Naive B cell (primary cell): Measurements from ENCODE around the gene VAPB. TPM values are rescaled to one million over a fixed set of nuclear protein-coding genes. Genes with fewer than 3 reads are reported as not detected.

Source experiments
- ATAC-seq, 2 donors: fragments of 150-1000 bp; cut with Tn5 transposase; 2 replicates each; pipeline ENCODE4 v1.10.0; 2021; ENCODE audit warnings: low read depth in 2 of 2, mild to moderate bottlenecking in 2 of 2, moderate library complexity in 2 of 2
- DNase-seq: peaks from one replicate; pipeline ENCODE4 v3.0.0; 2022
- H3K27ac Mint-ChIP-seq, 6 donors: one replicate each; pipeline ENCODE4 v1.8.0; 2020 to 2022; ENCODE audit warnings: mild to moderate bottlenecking in 6 of 6, mixed read lengths in 6 of 6, moderate library complexity in 5 of 6, inconsistent platforms in 2 of 6
- H3K27me3 Mint-ChIP-seq, 3 donors: one replicate each; pipeline ENCODE4 v1.8.0; 2021 to 2022; ENCODE audit warnings: mixed read lengths in 3 of 3, mild to moderate bottlenecking in 1 of 3
- H3K36me3 Mint-ChIP-seq, 2 donors: one replicate each; pipeline ENCODE4 v1.8.0; 2020 to 2022; ENCODE audit warnings: mixed read lengths in 2 of 2, inconsistent platforms in 1 of 2, mild to moderate bottlenecking in 1 of 2
- H3K4me1 Mint-ChIP-seq, 3 donors: one replicate each; pipeline ENCODE4 v1.8.0; 2020 to 2022; ENCODE audit warnings: mixed read lengths in 3 of 3, inconsistent platforms in 1 of 3, mild to moderate bottlenecking in 1 of 3, moderate library complexity in 1 of 3
- H3K4me3 Mint-ChIP-seq, 8 donors: one replicate each; pipeline ENCODE4 v1.8.0; 2020 to 2022; ENCODE audit warnings: mild to moderate bottlenecking in 8 of 8, mixed read lengths in 8 of 8, moderate library complexity in 8 of 8, inconsistent platforms in 2 of 8
- H3K9me3 Mint-ChIP-seq, 7 donors: one replicate each; pipeline ENCODE4 v1.8.0; 2020 to 2022; ENCODE audit warnings: mixed read lengths in 7 of 7, mild to moderate bottlenecking in 5 of 7, inconsistent platforms in 2 of 7, moderate library complexity in 1 of 7
- polyA plus RNA-seq, 6 donors: library from polyadenylated mRNA; unstranded; fragments of 300-500 nt; fragmentation: Illumina TruSeq; gene quantifications; one replicate each; pipeline ENCODE4 v1.2.3, GENCODE V29; 2021; ENCODE audit warnings: low read depth in 6 of 6

VAPB gene
- polyA plus RNA-seq, 6 donors from 2014 or later, result 18.1 to 30.7 (median 21.3) TPM

- Mint-ChIP-seq H3K4me1 (peaks cover 36 to 53% (median 53%) of the 10 kb centered on the region in 3 donors), H3K27ac (peak overlapping the region in 3 of 6 donors; percentile 49 to 76 (median 68)), H3K27me3 (no peaks in the 10 kb centered on the region), H3K36me3 (peaks cover 9 to 17% of the 10 kb centered on the region in 2 donors), H3K4me3 (no peak overlapping the region), H3K9me3 (no peaks in the 10 kb centered on the region)
- no peak for ATAC-seq
- no peak for DNase-seq
Measured at GRCh38 chr20:58435237-58435636, 46.2 kb downstream of the VAPB start.

- no peak for DNase-seq
- Mint-ChIP-seq H3K4me1 (peaks cover 31 to 48% (median 47%) of the 10 kb centered on the region in 3 donors), H3K27ac (peak overlapping the region in 2 of 6 donors; percentile 34 to 37), H3K4me3 (no peak overlapping the region), H3K27me3 (no peaks in the 10 kb centered on the region), H3K36me3 (peaks cover 9 to 22% of the 10 kb centered on the region in 2 donors), H3K9me3 (no peaks in the 10 kb centered on the region)
- no peak for ATAC-seq
Measured at GRCh38 chr20:58436868-58437645, 48.0 kb downstream of the VAPB start.

GRCh38 chr20:58438970-58439808 is 50.2 kb downstream of the VAPB start:
- Mint-ChIP-seq H3K4me1 (peaks cover 27 to 41% (median 30%) of the 10 kb centered on the region in 3 donors), H3K27me3 (no peaks in the 10 kb centered on the region), H3K36me3 (peaks cover 16 to 27% of the 10 kb centered on the region in 2 donors), H3K27ac (peak overlapping the region in 5 of 6 donors; percentile 27 to 66 (median 57)), H3K9me3 (no peaks in the 10 kb centered on the region), H3K4me3 (no peak overlapping the region)
- DNase-seq (no peak), ATAC-seq (no peak)

GRCh38 chr20:58440021-58440767 is 51.2 kb downstream of the VAPB start:
- H3K4me3 Mint-ChIP-seq, result no peak overlapping the region
- H3K27me3 Mint-ChIP-seq, result no peaks in the 10 kb centered on the region
- ATAC-seq, result no peak
- no peak for DNase-seq
- H3K4me1 Mint-ChIP-seq, result peaks cover 26 to 35% (median 27%) of the 10 kb centered on the region in 3 donors
- peak overlapping the region in 1 of 6 donors; percentile 59 for H3K27ac Mint-ChIP-seq
- H3K36me3 Mint-ChIP-seq, result peaks cover 16 to 34% of the 10 kb centered on the region in 2 donors
- no peaks in the 10 kb centered on the region for H3K9me3 Mint-ChIP-seq

GRCh38 chr20:58441723-58442122 is 52.7 kb downstream of the VAPB start:
- DNase-seq (no peak), ATAC-seq (no peak)
- Mint-ChIP-seq H3K4me1 (peaks cover 17 to 29% (median 27%) of the 10 kb centered on the region in 3 donors), H3K4me3 (no peak overlapping the region), H3K9me3 (no peaks in the 10 kb centered on the region), H3K36me3 (peaks cover 16 to 27% of the 10 kb centered on the region in 2 donors), H3K27me3 (no peaks in the 10 kb centered on the region), H3K27ac (peak overlapping the region in 1 of 6 donors; percentile 71)

- Mint-ChIP-seq H3K9me3 (no peaks in the 10 kb centered on the region), H3K27ac (peak overlapping the region in 3 of 6 donors; percentile 38 to 79 (median 42)), H3K4me1 (peaks cover 5 to 10% (median 8%) of the 10 kb centered on the region in 3 donors), H3K36me3 (peaks cover 8 to 17% of the 10 kb centered on the region in 2 donors), H3K4me3 (no peak overlapping the region), H3K27me3 (no peaks in the 10 kb centered on the region)
- ATAC-seq (no peak), DNase-seq (no peak)
Measured at GRCh38 chr20:58444746-58445255, 55.8 kb downstream of the VAPB start.

- Mint-ChIP-seq H3K27me3 (no peaks in the 10 kb centered on the region), H3K27ac (peak overlapping the region in 2 of 6 donors; percentile 62 to 80), H3K4me1 (peaks cover 5 to 6% (median 5%) of the 10 kb centered on the region in 3 donors), H3K4me3 (no peak overlapping the region), H3K36me3 (peaks cover 8 to 12% of the 10 kb centered on the region in 2 donors), H3K9me3 (no peaks in the 10 kb centered on the region)
- DNase-seq (no peak), ATAC-seq (no peak)
Measured at GRCh38 chr20:58446264-58446959, 57.4 kb downstream of the VAPB start.

GRCh38 chr20:58446960-58447265 is 57.9 kb downstream of the VAPB start:
- peak overlapping the region in 3 of 6 donors; percentile 33 to 80 (median 62) for H3K27ac Mint-ChIP-seq
- H3K4me3 Mint-ChIP-seq, result no peak overlapping the region
- H3K9me3 Mint-ChIP-seq, result no peaks in the 10 kb centered on the region
- ATAC-seq, result no peak
- DNase-seq, result no peak
- H3K36me3 Mint-ChIP-seq, result peaks cover 8 to 12% of the 10 kb centered on the region in 2 donors
- no peaks in the 10 kb centered on the region for H3K27me3 Mint-ChIP-seq
- H3K4me1 Mint-ChIP-seq, result peaks cover 5 to 6% (median 5%) of the 10 kb centered on the region in 3 donors

GRCh38 chr20:58447511-58448391 is 58.7 kb downstream of the VAPB start:
- ATAC-seq (peak; percentile 51 to 53), DNase-seq (peak; percentile 16)
- Mint-ChIP-seq H3K4me3 (no peak overlapping the region), H3K36me3 (peaks cover 3 to 15% of the 10 kb centered on the region in 2 donors), H3K27me3 (no peaks in the 10 kb centered on the region), H3K4me1 (peaks cover 1 to 9% (median 2%) of the 10 kb centered on the region in 3 donors), H3K9me3 (no peaks in the 10 kb centered on the region), H3K27ac (peak overlapping the region in 2 of 6 donors; percentile 30 to 88)

- Mint-ChIP-seq H3K4me3 (no peak overlapping the region), H3K27ac (no peak overlapping the region), H3K4me1 (peaks cover 0 to 9% (median 0%) of the 10 kb centered on the region in 3 donors), H3K36me3 (peaks cover 2 to 12% of the 10 kb centered on the region in 2 donors), H3K27me3 (no peaks in the 10 kb centered on the region), H3K9me3 (peaks cover 0 to 2% (median under 1%) of the 10 kb centered on the region in 7 donors)
- no peak for DNase-seq
- ATAC-seq, result no peak
Measured at GRCh38 chr20:58448958-58449357, 59.9 kb downstream of the VAPB start.

GRCh38 chr20:58449681-58450221 is 60.7 kb downstream of the VAPB start:
- DNase-seq (no peak), ATAC-seq (no peak)
- Mint-ChIP-seq H3K4me1 (peaks cover 0 to 9% (median 0%) of the 10 kb centered on the region in 3 donors), H3K36me3 (peaks cover 10 to 15% of the 10 kb centered on the region in 2 donors), H3K27ac (peak overlapping the region in 1 of 6 donors; percentile 39), H3K9me3 (peaks cover 1 to 10% (median 7%) of the 10 kb centered on the region in 7 donors), H3K4me3 (no peak overlapping the region), H3K27me3 (no peaks in the 10 kb centered on the region)
